NCI-H2196 (cell line): ENCODE results near the gene ZNF609.

Experiments
- DNase-seq: peaks from one replicate; lab custom pipeline; 2025; ENCODE audit not compliant: unreplicated experiment; lab: John Stamatoyannopoulos, UW

Gene ZNF609

GRCh38 chr15:64535460-64536243 lies 75.3 kb downstream of the ZNF609 start:
- DNase-seq = no peak

GRCh38 chr15:64536244-64536836 lies 76.0 kb downstream of the ZNF609 start:
- no peak for DNase-seq

- no peak for DNase-seq
Observed at GRCh38 chr15:64542091-64542490, 81.7 kb downstream of the ZNF609 start.

GRCh38 chr15:64544450-64544849 lies 84.1 kb downstream of the ZNF609 start:
- DNase-seq = no peak

- no peak for DNase-seq
Observed at GRCh38 chr15:64547275-64547674, 86.9 kb downstream of the ZNF609 start.

- no peak for DNase-seq
Observed at GRCh38 chr15:64548235-64548634, 87.9 kb downstream of the ZNF609 start.

- no peak for DNase-seq
Observed at GRCh38 chr15:64549860-64550259, 89.5 kb downstream of the ZNF609 start.

GRCh38 chr15:64552281-64552948 lies 92.0 kb downstream of the ZNF609 start:
- no peak for DNase-seq

- DNase-seq = no peak
Observed at GRCh38 chr15:64558460-64559179, 98.2 kb downstream of the ZNF609 start.

GRCh38 chr15:64559243-64559642 lies 98.9 kb downstream of the ZNF609 start:
- no peak for DNase-seq

- no peak for DNase-seq
Observed at GRCh38 chr15:64560501-64560900, 100.1 kb downstream of the ZNF609 start.

GRCh38 chr15:64560998-64561397 lies 100.6 kb downstream of the ZNF609 start:
- DNase-seq = no peak

- DNase-seq = no peak
Observed at GRCh38 chr15:64562003-64562640, 101.7 kb downstream of the ZNF609 start.

- DNase-seq = no peak
Observed at GRCh38 chr15:64566102-64566501, 105.7 kb downstream of the ZNF609 start.

GRCh38 chr15:64566629-64567427 lies 106.5 kb downstream of the ZNF609 start:
- DNase-seq = peak; percentile 16

- DNase-seq = no peak
Observed at GRCh38 chr15:64568765-64569164, 108.4 kb downstream of the ZNF609 start.

GRCh38 chr15:64571857-64572291 lies 111.5 kb downstream of the ZNF609 start:
- DNase-seq = no peak

GRCh38 chr15:64572856-64573255 lies 112.5 kb downstream of the ZNF609 start:
- DNase-seq = no peak

GRCh38 chr15:64574301-64575017 lies 114.1 kb downstream of the ZNF609 start:
- DNase-seq = no peak
